ENCODE measurements around the gene CHD5. TPM values are rescaled to one million over a fixed set of nuclear protein-coding genes. Genes with fewer than 3 reads are reported as not detected.

CHD5 gene
- total RNA-seq, 1 donor from 2014 or later: 1.2 TPM

DNA sequence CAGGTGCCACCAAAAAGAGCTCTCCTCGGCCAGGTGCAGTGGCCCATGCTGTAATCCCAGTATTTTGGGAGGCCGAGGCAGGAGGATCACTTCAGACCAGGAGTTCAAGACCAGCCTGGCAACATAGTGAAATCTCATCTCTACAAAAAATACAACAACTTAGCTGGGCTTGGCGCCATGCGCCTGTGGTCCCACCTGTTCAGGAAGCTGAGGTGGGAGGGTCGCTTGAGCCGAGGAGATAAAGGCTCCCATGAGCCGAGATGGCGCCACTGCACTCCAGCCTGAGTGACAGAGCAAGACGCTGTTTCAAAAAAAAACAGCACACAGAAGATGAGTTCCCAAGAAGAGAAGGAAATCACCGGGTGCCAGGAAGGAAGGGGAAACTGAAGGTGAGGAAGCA lies 67.0 kb downstream of the CHD5 start:
- no peak for DNase-seq (ENCODE audit: low read depth)

DNA sequence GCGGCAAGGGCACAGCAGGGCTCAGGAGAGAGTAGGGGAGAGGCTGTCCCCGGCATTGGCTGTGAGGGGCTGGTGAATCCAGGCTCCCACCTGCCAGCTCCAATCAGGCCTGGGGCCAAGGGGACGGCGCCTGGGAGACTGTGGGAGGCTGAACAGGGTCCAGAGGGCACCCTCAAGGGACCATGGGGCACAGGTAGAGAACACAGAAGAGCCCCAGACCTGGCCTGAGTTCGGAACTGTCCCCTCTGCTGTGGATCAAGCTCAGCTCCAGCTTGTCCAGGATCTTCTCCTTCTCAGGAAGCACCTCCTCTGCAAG lies 67.5 kb downstream of the CHD5 start:
- no peak for DNase-seq (ENCODE audit: low read depth)

DNA sequence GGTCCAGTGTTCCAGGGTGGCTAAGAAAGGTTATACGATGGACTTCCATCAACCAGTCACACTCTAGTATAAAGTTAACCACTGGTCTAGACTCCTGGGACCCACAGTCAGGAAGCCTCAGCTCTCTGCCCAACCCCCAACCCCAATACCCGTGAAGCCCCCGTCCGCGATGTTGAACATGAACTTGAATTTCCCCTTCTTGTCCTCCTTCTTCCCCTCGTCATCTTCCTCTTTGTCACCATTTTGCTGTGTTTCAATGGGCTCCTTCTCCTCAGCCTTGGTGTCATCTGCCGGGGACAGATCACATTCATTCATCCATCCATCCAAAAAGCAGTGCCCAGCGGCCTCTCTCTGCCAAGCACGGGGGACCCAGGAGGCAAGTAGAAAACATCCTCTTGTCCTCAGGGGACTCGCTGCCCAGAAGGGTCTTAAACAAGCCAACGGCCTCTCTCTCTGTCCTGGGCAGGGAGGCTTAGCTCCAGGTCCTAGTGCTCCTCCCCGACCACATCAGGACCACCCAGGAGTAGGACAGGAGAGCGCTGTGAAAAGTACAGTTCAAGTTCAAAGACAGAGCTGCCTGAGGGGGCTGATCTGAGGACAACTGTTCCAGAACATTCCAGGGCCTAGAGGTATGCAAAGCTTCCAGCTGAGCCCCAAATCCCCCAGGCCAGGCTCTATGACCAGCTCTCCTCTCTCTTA lies 68.0 kb downstream of the CHD5 start:
- DNase-seq (ENCODE audit: low read depth): no peak

DNA sequence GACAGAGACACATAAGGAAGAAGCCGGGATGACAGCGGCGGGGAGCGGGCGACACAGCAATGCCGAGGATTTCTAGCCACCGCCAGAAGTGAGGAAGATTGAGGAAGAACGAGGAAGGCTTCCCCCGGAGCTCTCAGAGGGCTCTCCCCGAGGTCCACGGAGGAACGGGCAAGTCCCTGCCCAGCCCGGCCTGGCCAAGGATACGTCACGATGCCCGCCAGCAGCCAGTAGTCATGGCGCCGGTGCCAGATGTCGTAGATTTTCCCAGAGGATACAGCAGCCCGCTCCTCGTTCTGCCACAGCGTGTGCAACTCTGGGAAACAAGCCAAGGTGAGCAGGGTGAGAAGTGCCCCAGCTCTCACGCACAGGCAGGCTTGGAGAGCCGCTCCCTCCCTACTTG lies 68.5 kb downstream of the CHD5 start:
- DNase-seq (ENCODE audit: low read depth): no peak

DNA sequence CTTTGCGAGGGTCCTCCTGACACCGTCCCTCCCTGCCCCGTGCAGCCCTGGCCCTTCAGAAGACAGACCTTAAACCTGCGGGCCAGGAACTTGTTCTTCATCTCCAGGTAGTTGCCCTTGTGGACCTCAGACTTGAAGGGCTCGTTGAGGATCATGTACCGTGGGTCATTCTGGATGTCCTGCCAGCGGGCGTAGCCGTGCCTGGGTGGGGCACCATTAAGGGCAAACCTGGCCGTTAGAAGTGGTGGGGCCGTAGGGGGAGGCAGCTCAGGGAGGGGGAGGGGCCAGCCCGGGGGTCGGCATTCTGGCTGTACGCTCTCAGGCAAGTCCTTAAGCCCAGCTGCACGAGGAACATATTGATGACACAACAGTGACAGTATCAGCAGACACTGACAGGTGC lies 69.8 kb downstream of the CHD5 start:
- DNase-seq (ENCODE audit: low read depth): no peak

DNA sequence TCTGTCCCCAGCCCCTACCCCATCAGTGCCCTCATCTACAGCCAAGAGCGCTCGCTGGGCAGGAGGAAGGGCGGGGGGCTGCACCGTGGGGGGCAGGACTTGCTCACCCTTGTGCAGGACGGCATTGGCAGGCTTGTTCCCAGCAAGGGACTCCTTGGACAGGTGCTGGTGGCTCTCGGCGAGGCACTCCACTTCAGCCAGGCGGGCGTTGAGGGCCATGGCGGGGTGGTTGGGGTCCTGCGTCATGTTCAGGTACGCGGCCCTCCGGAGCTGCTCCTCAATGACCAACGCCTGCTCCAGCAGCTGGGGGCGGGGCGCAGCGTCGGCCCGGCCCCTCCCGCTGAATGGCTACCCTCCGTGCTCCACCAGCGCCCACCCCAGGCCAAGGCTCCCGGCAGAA lies 70.4 kb downstream of the CHD5 start:
- DNase-seq (ENCODE audit: low read depth): no peak

DNA sequence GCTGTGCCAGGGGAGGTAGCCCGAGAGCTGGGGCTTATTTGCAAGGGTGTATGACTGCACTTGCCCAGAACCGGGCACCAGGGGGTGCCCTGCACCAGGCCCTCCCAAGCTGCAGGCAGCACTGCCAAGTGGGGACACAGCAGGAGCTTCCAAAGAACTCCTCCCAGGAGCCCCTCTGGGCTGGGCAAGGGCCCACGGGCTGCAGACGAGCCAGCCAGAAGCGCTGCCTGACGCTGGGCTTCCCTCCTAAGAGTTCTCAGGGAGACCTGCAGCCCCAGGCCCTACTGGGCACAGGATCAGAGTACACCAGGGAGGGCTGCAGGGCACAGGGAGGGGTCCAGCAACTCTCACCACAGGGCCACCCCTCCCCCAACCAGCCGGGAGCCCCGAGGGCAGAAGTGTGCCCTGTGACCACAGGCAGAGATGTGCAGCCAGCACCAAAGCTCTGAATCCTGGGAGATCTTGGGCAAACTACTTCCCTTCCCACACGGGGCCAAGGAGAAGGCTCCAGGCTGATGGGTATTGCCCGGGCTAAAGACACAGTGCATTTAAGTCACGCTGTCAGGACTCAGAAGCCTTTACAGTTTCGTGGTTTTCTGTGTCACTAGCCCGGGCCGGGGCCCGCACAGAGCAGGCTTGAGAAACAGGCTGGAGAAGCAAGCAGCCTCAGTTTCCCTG lies 71.0 kb downstream of the CHD5 start:
- DNase-seq (ENCODE audit: low read depth): peak; percentile 43

DNA sequence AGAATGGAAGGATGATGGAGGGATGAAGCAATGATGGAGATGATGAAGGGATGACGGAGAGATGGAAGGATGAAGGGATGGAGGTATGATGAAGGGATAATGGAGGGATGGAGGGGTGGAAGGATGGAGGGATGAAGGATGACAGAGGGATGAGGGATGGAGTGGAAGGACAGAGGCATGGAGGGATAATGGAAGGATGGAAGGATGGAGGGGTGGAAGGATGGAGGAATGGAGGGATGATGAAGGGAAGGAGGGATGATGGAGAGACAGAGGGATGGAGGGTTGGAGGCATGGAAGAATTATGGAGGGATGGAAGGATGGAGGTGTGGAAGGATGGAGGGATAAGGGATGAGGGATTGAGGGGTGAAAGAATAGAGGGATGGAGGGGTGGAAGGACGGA lies 71.6 kb downstream of the CHD5 start:
- no peak for DNase-seq (ENCODE audit: low read depth)

DNA sequence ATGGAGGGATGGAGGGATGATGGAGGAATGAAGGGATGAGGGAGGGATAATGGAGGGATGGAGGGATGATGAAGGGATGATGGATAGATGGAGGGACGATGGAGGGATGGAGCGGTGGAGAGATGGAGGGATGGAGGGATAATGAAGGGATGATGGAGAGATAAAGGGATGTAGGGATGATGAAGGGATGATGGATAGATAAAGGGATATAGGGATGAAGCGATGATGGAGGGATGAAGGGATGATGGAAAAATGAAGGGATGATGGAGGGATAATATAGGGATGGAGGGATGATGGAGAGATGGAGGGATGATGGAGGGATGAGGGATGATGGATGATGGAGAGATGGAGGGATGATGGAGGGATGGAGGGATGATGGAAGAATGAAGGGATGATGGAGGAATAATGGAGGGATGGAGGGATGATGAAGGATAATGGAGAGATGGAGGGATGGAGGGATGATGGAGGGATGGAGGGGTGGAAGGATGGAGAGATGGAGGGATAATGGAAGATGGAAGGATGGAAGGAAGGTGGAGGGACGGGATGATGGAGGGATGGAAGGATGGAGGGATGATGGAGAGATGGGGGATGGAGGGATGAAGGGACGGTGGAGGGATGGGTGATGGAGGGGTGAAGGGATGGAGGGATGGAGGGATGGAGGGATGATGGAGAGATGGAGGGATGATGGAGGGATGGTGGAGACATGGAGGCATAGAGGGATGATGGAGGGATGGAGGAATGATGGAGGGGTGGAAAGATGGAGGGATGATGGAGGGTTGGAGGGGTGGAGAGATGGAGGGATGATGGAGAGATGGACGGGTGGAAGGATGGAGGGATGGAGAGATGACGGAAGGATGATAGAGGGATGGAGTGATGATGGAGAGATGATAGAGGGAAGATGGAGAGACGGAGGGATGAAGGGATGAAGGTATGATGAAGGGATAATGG lies 72.4 kb downstream of the CHD5 start:
- DNase-seq (ENCODE audit: low read depth): no peak

DNA sequence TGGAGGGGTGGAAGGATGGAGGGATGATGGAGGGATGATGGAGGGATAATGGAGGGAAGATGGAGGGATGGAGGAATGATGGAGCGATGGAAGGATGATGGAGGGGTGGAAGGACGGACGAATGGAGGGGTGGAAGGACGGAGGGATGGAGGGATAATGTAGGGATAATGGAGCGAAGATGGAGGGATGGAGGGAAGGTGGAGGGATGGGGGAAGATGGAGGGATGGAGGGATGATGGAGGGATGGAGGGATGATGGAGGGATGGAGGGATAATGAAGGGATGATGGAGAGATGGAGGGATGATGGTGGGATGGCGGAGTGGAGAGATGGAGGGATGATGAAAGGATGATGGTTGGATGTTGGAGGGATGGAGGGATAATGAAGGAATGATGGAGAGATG lies 73.1 kb downstream of the CHD5 start:
- no peak for DNase-seq (ENCODE audit: low read depth)

DNA sequence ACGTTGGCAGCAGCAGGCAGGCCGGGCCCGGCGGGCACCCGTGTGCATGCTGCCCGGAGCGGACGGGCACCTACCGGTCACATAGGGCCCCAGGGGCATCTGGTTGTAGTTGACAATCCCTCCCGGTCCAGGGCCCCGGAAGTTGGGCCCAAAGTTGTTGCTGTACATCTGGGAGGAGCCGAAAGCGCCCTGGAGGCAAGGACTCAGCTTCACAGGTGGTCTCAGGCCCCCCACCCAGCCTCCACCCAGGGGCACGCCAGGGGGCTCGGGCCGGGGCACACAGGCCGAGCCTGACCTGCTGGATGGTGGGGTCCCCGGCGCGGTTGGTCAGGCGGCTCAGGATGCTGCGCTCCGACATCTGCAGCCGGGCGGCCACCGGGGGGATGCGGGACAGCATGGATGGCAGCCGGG lies 73.8 kb downstream of the CHD5 start:
- DNase-seq (ENCODE audit: low read depth): no peak

DNA sequence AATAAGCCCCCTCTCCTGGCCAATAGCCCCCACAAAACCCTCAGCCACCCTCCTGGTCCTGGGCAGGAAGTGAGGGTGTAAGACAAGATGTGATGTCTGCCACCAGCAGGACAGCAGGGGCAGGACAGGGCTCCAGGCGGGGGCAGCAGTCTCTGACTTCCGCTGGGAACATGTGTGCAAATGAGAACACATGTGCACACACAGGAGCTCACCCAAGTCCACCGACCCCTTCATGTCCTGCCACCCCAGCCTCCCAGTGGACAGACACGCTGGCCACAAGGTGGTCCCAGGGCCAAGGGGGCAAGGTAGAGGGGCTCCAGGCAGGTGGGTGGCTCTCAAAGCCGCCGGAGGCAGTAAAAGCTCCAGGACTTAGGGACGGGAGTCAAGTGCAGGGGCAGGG lies 74.4 kb downstream of the CHD5 start:
- no peak for DNase-seq (ENCODE audit: low read depth)

DNA sequence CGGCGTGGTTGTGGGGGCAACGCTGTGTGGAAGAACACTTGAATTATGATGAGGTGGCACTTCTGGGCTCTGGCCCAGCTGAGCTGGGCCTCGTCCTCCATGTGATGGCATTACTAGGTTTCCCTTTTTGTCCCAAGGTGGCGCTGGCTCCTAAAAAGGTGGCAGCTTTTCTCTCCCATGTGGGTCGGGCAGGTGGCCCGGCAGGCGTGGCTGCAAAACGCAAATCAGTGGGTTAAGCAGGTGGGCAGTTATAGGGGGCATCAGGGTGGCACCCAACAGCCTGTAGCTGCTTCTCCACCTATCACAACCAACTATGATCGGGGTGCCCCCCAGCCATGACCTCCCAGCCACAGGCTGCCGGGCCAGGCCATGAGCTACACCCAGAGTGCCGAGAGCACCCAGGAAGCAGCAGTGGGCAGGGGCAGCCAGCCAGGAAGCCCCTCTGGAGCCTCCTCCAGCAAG lies 74.9 kb downstream of the CHD5 start:
- no peak for DNase-seq (ENCODE audit: low read depth)

DNA sequence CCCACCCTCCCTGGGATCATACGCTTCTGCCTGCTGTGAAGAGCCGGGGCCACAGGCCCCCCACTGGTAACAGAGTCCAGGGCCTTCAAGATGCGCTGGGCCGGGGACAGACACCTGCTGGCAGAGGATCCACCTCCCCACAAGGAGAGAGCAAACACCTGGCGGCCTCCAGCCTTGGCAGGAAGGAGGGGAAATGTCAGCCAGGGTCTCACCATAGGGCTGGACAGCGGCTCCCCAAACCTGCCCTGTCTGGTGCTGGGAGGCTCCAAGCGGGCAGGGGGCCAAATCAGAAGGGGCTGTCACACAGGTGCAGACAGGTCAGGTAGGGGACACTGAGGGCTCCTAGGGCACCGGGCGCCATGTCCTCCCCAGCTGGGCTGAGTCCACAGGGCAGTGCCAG lies 75.5 kb downstream of the CHD5 start:
- DNase-seq (ENCODE audit: low read depth): no peak

DNA sequence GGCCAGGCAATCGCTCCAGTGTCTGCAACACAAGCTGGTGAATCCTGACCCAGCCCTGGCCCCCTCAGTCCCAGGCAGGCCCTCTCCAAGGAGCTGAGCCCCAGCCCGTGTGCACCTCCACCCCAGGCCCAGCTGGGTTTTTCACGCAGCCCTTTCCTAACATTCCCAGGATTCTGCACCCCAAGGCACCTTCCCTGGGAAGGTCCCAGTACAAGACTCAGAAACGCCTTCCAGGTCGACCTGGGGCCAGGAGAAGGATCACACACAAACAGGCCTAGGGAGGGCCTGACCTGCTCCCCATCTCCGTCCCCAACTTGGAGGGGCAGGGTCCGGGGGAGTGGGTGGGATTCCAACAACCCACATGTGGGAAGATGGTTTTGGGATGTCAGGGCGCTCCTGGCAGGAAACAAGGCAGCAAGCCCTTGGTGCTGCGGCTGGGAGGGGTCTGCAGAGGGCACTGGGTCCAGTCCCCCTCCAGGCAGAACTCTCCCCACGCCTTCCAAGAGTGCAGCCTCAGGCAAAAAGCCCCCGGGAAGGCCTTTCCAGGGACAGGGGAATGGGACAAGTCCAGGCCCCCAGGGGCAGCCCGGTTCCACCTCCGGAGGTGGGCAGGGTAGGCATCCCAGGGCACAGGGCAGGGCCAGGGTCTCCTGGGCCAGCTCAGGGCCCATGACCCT lies 76.1 kb downstream of the CHD5 start:
- no peak for DNase-seq (ENCODE audit: low read depth)

DNA sequence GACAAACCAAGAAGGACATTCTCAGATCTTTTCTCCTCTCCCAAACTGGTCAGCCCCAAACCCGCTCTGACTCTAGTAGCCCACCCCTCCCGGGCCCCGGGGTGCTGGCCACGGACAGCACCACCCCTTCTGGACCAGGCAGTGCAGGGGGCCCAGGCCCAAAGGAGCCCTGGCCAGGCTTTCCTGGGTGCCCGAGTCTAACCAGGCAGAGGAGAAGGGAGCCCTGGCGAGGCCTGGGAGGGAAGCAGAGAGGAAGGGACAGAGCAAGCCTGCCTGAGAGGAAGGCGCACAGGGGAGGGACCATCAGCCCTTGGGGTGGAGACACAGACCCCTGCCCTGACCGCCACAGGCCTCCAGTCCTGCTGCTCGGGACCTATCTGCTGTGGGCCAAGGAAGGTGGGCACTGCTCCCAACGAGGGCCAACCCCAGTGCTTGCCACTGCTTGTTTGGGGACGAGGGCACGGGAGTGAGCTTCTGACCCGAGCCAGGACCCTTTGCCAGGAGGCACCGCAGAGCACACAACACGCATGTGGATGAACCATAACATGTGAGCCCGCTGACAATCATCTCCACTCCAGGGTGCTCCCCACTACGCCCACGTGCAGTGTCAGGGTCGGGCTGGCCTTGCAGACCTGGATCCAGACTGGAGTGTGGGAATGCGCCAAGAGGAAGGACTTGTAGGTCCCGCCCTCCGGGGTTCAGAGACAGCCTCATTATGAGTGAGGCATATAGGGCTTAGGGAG lies 76.8 kb downstream of the CHD5 start:
- no peak for DNase-seq (ENCODE audit: low read depth)

DNA sequence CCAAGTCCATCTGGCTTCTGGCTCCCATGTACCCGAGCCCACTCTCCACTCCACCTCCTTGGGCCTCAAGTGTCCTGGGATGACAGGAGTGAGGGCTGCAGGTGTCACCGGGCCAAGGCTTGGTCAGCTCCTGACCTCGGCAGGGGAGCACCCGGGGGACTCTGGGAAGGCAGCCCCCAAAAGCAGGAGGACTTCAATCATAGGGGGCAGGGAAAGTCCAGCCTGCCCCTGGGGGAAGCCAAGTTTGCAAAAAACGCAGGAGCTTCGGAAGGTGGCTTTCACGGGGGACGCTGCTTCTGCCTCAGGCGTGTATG lies 77.6 kb downstream of the CHD5 start:
- DNase-seq (ENCODE audit: low read depth): no peak

DNA sequence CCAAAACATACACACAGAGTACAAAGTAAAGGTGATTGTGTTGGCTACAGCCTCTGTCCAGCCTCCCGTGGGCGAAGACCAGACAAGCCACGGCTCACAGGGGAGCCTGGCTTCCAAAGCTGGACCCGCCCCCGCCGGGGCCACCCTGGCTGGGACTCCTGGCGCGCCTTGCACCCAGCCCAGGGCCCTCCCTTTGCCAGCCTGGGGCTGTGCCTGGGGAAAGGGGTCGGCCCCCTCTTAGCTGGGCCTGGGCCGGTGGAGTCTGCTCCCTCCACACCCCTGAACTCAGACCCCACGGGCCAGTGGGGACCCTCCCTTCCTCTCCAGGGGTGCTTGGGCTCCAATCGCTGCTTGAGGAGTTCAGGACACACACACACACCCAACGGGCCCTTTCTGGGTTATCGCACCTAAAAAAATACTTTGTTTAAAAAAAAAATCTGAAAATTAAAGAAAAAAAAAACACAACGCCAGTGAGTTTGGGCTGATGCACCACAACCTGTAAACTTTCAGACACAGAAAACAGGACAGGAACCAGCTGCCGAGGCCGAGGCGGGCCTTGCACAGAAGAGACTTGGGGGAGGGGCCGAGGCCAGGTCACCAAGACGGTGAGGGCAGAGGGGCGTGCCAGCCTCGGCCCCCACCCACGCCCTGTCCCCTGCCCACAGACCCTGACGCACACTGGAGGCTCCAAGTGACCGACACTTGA lies 78.1 kb downstream of the CHD5 start:
- no peak for DNase-seq (ENCODE audit: low read depth)

DNA sequence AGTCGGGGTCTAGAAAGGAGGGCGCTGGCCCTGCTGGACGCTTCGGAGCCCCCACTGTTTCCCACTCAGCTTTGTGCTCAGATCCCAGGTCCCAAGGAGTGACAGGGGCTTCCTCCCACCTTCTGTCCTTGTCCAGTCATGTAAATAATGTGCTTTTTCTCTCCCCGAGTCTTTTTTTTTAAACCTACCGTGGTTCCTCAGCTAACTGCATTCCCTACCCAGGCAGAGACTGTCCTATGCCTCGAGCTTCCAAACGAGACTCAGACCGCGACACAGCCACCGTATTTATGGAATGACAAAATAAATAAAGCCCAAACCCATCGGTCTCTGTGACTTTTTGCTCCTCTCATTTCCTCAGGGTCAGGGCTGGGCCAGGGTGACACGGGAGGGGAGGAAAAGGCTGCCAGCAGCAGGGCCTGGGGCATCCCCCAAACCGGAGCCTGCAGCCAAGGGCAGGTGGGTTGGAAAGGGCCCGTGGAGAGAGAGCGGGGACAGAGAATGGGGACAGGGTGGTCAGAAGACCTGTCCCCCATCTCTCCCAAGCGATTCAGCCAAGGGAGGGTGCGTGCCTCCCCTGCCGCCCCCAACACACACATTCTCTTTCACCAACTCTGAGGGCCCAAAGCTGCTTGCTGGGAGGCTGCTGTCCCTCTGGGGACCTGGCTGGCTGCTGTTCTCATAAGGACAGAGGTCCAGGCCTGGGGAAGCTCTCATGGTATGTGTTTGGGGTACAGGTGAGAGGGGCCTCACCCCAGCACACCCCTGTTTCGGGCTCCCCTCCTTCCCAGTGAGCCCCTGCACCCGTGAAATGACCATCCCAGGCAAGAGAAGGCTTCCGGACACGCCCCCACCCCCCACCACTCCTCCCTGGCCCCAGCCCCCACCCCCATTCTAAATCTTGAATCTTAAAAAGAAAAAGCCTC lies 79.0 kb downstream of the CHD5 start:
- DNase-seq (ENCODE audit: low read depth): no peak
